Measurements from ENCODE around the gene SLMAP.

SLMAP gene

GRCh38 chr3:57889807-57890206 is 133.7 kb downstream of the SLMAP start:
- no peak for TF ChIP-seq CTCF (IDR thresholded peaks at IDR 0.05; ENCODE audit: low read depth, low read length)
- H3K9me3 ChIP-seq (ENCODE audit: severe bottlenecking), result no peaks in the 10 kb centered on the region
- no peak overlapping the region for H3K27ac ChIP-seq
- H3K4me3 ChIP-seq (ENCODE audit: low read depth, low read length), result no peak overlapping the region
- H3K27me3 ChIP-seq (ENCODE audit: insufficient read depth, low read depth, severe bottlenecking), result no peaks in the 10 kb centered on the region
- H3K36me3 ChIP-seq, result no peaks in the 10 kb centered on the region
- DNase-seq, result no peak

- TF ChIP-seq CTCF (IDR thresholded peaks at IDR 0.05; ENCODE audit: low read depth, low read length), result no peak
- Histone ChIP-seq H3K27me3 (ENCODE audit: insufficient read depth, low read depth, severe bottlenecking) (no peaks in the 10 kb centered on the region), H3K36me3 (no peaks in the 10 kb centered on the region), H3K9me3 (ENCODE audit: severe bottlenecking) (no peaks in the 10 kb centered on the region), H3K27ac (no peak overlapping the region), H3K4me3 (ENCODE audit: low read depth, low read length) (no peak overlapping the region)
- no peak for DNase-seq
Measured at GRCh38 chr3:57890874-57891273, 134.8 kb downstream of the SLMAP start.

GRCh38 chr3:57892423-57892822 is 136.3 kb downstream of the SLMAP start:
- Histone ChIP-seq H3K36me3 (peaks cover 5% of the 10 kb centered on the region; the same call in 1 of the 2 replicates), H3K4me3 (ENCODE audit: low read depth, low read length) (no peak overlapping the region), H3K9me3 (ENCODE audit: severe bottlenecking) (no peaks in the 10 kb centered on the region), H3K27me3 (ENCODE audit: insufficient read depth, low read depth, severe bottlenecking) (no peaks in the 10 kb centered on the region), H3K27ac (no peak overlapping the region)
- DNase-seq, result no peak
- no peak for TF ChIP-seq CTCF (IDR thresholded peaks at IDR 0.05; ENCODE audit: low read depth, low read length)

GRCh38 chr3:57893156-57893555 is 137.0 kb downstream of the SLMAP start:
- no peak for TF ChIP-seq CTCF (IDR thresholded peaks at IDR 0.05; ENCODE audit: low read depth, low read length)
- no peaks in the 10 kb centered on the region for H3K27me3 ChIP-seq (ENCODE audit: insufficient read depth, low read depth, severe bottlenecking)
- H3K36me3 ChIP-seq, result peaks cover 5% of the 10 kb centered on the region; the same call in 1 of the 2 replicates
- no peak overlapping the region for H3K27ac ChIP-seq
- H3K9me3 ChIP-seq (ENCODE audit: severe bottlenecking), result no peaks in the 10 kb centered on the region
- no peak overlapping the region for H3K4me3 ChIP-seq (ENCODE audit: low read depth, low read length)
- no peak for DNase-seq

GRCh38 chr3:57893668-57894067 is 137.6 kb downstream of the SLMAP start:
- Histone ChIP-seq H3K27me3 (ENCODE audit: insufficient read depth, low read depth, severe bottlenecking) (no peaks in the 10 kb centered on the region), H3K27ac (no peak overlapping the region), H3K9me3 (ENCODE audit: severe bottlenecking) (no peaks in the 10 kb centered on the region), H3K4me3 (ENCODE audit: low read depth, low read length) (no peak overlapping the region), H3K36me3 (peaks cover 5% of the 10 kb centered on the region; the same call in 1 of the 2 replicates)
- DNase-seq, result no peak
- TF ChIP-seq CTCF (IDR thresholded peaks at IDR 0.05; ENCODE audit: low read depth, low read length), result no peak

GRCh38 chr3:57896031-57896430 is 139.9 kb downstream of the SLMAP start:
- Histone ChIP-seq H3K27me3 (ENCODE audit: insufficient read depth, low read depth, severe bottlenecking) (no peaks in the 10 kb centered on the region), H3K36me3 (peaks cover 5% of the 10 kb centered on the region; the same call in 1 of the 2 replicates), H3K9me3 (ENCODE audit: severe bottlenecking) (no peaks in the 10 kb centered on the region), H3K4me3 (ENCODE audit: low read depth, low read length) (no peak overlapping the region), H3K27ac (no peak overlapping the region)
- no peak for TF ChIP-seq CTCF (IDR thresholded peaks at IDR 0.05; ENCODE audit: low read depth, low read length)
- no peak for DNase-seq

Data from WERI-Rb-1 (cell line).